Inferior parietal cortex (tissue), 1 donor: ENCODE measurements around the gene C16orf86.

ENCODE experiments used
- DNase-seq: peaks from one replicate; pipeline ENCODE4 v3.0.0-alpha.2; 2016; ENCODE audit errors: extremely low spot score

C16orf86 gene

DNA sequence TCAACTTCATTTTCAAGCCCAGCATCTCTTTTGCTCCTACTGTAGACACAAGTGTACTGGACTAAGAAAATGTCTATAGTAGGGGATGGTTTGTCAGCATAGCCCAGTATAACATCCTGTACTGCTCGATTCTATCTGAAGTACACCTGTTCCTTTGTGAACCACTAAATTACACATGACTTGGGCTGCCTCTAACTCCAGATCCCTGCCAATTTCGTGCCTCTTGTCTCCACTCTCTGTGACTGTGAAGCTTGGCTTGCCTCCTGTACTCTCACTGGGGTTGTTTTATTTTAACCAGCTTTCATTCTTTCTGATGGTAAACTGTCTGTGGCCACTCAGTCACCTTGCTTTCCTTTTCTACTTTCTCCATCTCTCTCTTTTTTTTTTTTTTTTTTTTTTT is 28.0 kb downstream of the C16orf86 start:
- no peak for DNase-seq

DNA sequence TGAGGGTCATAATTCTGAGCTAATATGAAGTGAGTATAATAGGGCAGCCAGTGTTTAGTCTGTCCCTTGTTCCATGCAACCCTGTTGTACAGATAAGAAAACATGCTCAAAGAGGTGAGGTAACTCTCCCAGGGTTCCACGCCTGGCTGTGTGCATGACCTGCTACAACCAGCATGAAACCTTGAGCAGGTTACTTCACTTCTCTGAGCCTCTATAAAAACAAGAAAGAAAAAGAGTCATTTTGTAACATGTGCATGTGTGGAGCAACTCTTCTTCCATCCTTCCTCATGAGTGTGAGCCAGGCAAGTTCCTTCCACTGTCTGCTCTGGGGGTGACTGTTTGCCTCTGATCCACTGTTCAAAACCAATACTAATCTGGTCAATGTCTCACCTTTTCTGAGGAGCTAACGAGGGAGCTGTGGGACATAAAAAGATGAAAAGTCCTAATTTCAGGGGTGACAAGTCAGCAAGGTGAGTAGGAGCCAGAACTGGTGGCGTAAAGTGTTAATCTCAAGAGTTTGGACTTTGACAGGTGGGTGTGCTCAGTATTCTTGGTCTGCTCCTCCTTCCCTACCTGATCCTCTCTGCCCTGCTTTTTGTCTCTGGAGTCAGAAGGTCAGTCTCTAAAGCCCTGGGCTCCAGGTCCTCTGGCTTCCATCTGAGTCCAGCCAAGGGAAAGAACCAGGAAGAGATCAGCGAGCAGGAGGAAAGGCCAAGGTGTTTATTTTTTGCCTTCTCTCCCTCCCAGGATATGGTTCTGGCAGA is 31.0 kb downstream of the C16orf86 start:
- DNase-seq: no peak

DNA sequence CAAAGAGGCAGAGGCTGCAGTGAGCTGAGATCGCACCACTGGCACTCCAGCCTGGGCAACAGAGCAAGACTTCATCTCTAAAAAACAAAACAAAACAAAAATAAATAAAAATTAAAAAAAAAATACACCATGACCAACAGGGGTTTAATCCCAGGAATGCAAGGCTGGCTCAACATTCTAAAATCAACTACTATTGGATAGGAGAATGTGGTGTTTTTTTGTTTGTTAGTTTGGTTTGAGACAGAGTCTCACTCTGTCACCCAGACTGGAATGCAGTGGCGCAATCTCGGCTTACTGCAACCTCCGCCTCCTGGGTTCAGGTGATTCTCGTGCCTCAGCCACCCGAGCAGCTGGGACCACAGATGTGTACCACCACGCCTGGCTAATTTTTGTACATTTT is 32.7 kb downstream of the C16orf86 start:
- DNase-seq: no peak

- no peak for DNase-seq
Measured at GRCh38 chr16:67701420-67701819, 34.8 kb downstream of the C16orf86 start.

- no peak for DNase-seq
Measured at GRCh38 chr16:67702130-67702529, 35.5 kb downstream of the C16orf86 start.

GRCh38 chr16:67703626-67704025 is 37.0 kb downstream of the C16orf86 start:
- no peak for DNase-seq

DNA sequence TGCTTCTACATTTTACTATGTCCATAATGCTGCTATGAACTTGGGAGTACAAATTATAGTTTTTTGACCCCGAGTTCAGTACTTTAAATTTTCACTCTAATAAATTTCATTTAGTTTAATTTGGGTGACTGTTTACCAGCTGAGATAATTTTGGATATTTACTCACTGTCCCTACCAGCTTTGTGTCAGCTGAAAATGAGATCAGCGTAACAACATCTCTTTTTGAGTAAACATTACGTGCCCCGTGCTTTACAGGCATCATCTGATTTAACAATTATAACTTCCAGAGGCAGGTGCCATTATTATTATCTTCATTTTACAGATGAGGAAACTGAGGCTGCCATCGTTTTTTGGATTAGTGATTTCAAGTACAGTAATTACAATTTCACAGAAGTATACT is 37.5 kb downstream of the C16orf86 start:
- no peak for DNase-seq

DNA sequence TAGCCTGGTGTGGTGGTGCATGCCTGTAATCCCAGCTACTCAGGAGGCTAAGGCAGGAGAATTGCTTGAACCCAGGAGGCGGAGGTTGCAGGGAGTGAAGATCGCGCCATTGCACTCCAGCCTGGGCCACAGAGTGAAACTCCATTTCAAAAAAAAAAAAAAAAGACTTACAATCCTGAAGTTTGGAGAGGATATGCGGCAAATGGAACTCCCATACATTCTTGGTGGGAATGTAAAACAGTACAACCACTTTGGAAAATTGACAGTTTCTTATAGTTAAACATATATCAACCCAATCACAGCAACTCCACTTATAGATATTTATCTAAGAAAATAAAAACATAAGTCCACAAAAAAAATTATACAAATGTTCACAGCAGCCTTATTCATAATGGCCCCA is 40.6 kb downstream of the C16orf86 start:
- no peak for DNase-seq

GRCh38 chr16:67707790-67708189 is 41.2 kb downstream of the C16orf86 start:
- DNase-seq: no peak

DNA sequence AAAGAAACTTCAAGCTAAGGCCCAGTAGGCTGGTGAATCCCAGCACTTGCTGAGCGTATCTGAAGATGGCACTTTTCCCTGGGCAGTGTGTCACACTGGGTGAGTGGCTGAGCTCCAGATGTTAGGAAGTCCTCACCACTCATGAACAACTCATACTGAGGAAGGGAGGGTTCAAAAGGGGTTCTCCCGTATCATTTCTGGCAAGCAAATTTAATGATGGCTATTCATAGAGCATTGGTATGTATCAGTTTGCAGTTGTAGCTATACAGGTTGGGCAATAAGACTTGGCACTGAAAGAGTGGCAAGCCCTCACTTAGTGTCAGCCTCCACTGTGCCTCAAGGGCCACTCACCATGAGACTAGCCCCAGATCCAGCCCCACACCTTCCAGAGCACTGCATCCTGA is 41.8 kb downstream of the C16orf86 start:
- DNase-seq: no peak

DNA sequence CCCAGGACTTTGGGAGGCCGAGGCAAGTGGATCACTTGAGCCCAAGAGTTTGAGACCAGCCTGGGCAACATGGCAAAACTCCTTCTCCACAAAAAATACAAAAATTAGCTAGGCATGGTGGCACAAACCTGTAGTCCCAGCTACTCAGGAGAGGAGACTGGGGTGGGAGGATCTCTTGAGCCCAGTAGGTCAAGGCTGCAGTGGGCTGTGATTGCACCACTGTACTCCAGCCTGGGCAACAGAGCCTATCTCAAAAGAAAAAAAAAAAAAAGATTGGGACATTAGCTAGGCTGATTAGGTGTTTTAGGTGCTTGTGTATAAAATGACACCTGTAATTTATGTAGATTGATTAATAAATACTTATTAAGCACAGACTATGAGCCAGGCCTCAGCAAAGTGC is 42.4 kb downstream of the C16orf86 start:
- no peak for DNase-seq

DNA sequence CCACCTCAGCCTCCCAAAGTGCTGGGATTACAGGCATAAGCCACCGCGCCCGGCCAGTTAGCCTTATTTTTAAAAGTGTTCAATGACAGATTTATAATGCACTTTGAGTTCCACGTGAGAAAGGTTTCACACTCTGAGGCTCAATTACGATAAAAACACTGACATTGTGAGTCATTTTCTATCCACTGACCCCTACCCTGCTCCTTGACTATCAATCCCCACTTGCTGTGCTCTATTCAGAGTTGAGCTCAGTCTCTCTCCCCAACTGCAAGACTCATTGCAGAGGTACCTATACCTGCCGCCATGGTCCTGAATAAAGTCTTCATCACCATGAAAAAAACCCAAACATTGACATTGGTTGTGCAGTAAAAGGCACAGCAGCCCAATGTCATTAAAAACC is 44.0 kb downstream of the C16orf86 start:
- no peak for DNase-seq

DNA sequence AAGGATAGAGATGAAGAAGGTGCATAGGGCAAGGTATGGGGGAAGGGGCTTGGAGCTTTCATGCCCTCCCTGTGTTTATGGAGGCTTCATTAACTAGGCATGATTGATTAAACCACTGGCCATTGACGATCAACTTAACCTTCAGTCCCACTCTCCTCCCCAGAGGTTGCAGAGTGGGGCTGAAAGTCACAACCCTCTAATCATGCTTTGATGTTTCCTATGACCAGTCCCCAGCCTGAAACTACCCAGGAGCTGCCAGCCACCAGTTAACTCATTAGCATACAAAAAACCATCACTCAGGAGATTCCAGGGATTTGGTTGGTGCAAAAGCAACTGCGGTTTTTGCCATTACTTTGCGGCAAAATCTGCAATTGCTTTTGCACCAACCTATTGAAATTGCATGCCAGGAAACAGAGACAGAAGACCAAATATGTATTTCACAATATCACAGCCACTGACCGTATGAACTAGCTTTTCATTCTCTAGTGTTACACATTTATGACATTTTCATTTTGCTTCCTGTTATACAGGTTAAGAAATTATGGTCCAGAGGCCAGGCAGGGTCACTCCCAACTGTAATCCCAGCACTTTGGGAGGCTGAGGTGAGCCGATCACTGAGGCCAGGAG is 47.1 kb downstream of the C16orf86 start:
- no peak for DNase-seq

DNA sequence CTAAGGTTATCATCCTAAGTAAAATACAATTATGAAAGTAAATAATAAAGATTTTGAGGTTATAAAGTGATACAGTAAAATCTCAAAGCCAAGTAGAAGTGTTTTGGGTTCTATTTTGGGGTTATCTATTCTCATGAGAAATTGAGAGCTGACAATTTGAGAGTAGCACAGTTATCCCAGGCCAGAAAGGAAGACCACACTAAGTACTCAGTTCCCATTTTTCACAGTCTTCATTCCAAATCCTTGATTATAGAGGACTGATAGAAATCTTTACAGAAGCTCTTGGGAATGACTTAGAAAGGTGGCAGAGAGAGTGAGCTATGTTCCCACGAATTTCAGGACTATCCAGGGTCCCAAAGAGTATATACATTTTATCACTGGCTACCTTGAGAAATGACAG is 47.9 kb downstream of the C16orf86 start:
- DNase-seq: no peak

- DNase-seq: no peak
Measured at GRCh38 chr16:67716097-67716496, 49.5 kb downstream of the C16orf86 start.
